GM12878 (cell line): ENCODE data around the gene CD3E. TPM values are rescaled to one million over a fixed set of nuclear protein-coding genes. Genes with fewer than 3 reads are reported as not detected.

Experiments used
- ATAC-seq: fragments of 200-7000 bp; cut with Tn5 transposase; 3 replicates; pipeline ENCODE4 v1.9.1; 2020; ENCODE audit warnings: mild to moderate bottlenecking, moderate library complexity
- BruUV-seq: library from RNA; stranded (reverse); fragments of 400-500 nt; replicated peaks from 2 replicates; lab custom pipeline; 2021; lab: Mats Ljungman, UMichigan
- CTCF ChIA-PET: fragments of 300-600 bp; sonication (Branson Sonifier 250); formaldehyde crosslinking; extraction: SDS; loops from one replicate; lab custom pipeline; 2021; ENCODE audit warnings: inconsistent platforms; lab: Yijun Ruan, JAX
- POLR2A ChIA-PET: fragments of 350-600 bp; formaldehyde crosslinking; extraction: SDS; loops from one replicate; lab custom pipeline; 2021; ENCODE audit warnings: inconsistent platforms; lab: Charles Lee
- RAD21 ChIA-PET: fragments of 300-600 bp; sonication (Branson Sonifier 250); formaldehyde crosslinking; loops from one replicate; lab custom pipeline; 2023; ENCODE audit warnings: antibody characterized with exemption; ENCODE audit not compliant: unreplicated experiment; lab: Charles Lee
- SMC1A ChIA-PET: fragments of 300-600 bp; sonication (Branson Sonifier 250); formaldehyde crosslinking; loops from one replicate; lab custom pipeline; 2023; ENCODE audit not compliant: unreplicated experiment, uncharacterized antibody; lab: Charles Lee
- DNase-seq: peaks from one replicate; pipeline ENCODE4 v3.0.0-alpha.2; 2011; ENCODE audit warnings: low read depth, low spot score
- FAIRE-seq: peaks from 3 replicates; lab custom pipeline; 2011; peaks lifted over from hg19 to GRCh38; lab: Jason Lieb, UNC
- H2AFZ ChIP-seq: 2 replicates; pipeline ENCODE4 v1.6.0; 2011; ENCODE audit warnings: low read depth, low read length, control low read depth; ENCODE audit not compliant: control insufficient read depth
- H3K27ac ChIP-seq: 2 replicates; pipeline ENCODE4 v1.5.1; 2011; ENCODE audit warnings: control low read depth; ENCODE audit not compliant: control insufficient read depth, insufficient read depth
- H3K27me3 ChIP-seq, 2 experiments: replicated peaks in 1 of 2; 2 replicates each; pipeline versions ENCODE4 v1.6.0 to v1.6.1; 2011; ENCODE audit warnings: low read length in 1 of 2; ENCODE audit not compliant: control insufficient read depth in 2 of 2, insufficient read depth in 2 of 2
- H3K36me3 ChIP-seq, 2 experiments: 2 replicates each; pipeline ENCODE4 v1.5.1; 2011; ENCODE audit warnings: low read length in 1 of 2; ENCODE audit not compliant: control insufficient read depth in 2 of 2, insufficient read depth in 2 of 2
- H3K4me1 ChIP-seq: 2 replicates; pipeline ENCODE4 v1.6.1; 2011; ENCODE audit warnings: mild to moderate bottlenecking, low read length, moderate library complexity, mixed read lengths; ENCODE audit not compliant: control insufficient read depth, insufficient read depth
- H3K4me2 ChIP-seq: 2 replicates; pipeline ENCODE4 v1.6.0; 2011; ENCODE audit warnings: control low read depth; ENCODE audit not compliant: control insufficient read depth, insufficient read depth
- H3K4me3 ChIP-seq: fragments of 200-600 bp; sonication (generic); 2 replicates; pipeline ENCODE4 v1.5.1; 2016
- H3K79me2 ChIP-seq: 2 replicates; pipeline ENCODE4 v1.6.0; 2011; ENCODE audit warnings: low read length; ENCODE audit not compliant: control insufficient read depth, insufficient read depth
- H3K9ac ChIP-seq: 2 replicates; pipeline ENCODE4 v1.8.0; 2011; ENCODE audit warnings: low read length, control low read depth, mixed read lengths; ENCODE audit not compliant: control insufficient read depth, insufficient read depth
- H3K9me3 ChIP-seq: replicated peaks from 3 replicates; pipeline ENCODE4 v1.5.1; 2011; ENCODE audit warnings: mild to moderate bottlenecking, low read length; ENCODE audit not compliant: control insufficient read depth, insufficient read depth
- H4K20me1 ChIP-seq: 2 replicates; pipeline ENCODE4 v1.6.0; 2011; ENCODE audit not compliant: control insufficient read depth, insufficient read depth
- FOXM1 ChIP-seq: IDR thresholded peaks from 2 replicates; pipeline ENCODE4 v1.6.1; 2012; ENCODE audit warnings: low read depth, mild to moderate bottlenecking, inconsistent platforms, low read length, moderate library complexity
- KLF5 ChIP-seq: fragments of 450-650 bp; IDR thresholded peaks from 2 replicates; pipeline ENCODE4 v1.6.1; 2014; ENCODE audit warnings: mild to moderate bottlenecking; ENCODE audit not compliant: partially characterized antibody
- LARP7 ChIP-seq: fragments of 450-650 bp; IDR thresholded peaks from 2 replicates; pipeline ENCODE4 v1.6.1; 2017; ENCODE audit warnings: mild to moderate bottlenecking
- NFYB ChIP-seq: IDR thresholded peaks from 2 replicates; pipeline ENCODE4 v1.6.1; 2011; ENCODE audit warnings: low read depth, mild to moderate bottlenecking, low read length, improper control_type of control experiment, moderate library complexity; ENCODE audit not compliant: insufficient read depth
- ZBED1 ChIP-seq: IDR thresholded peaks from 2 replicates; pipeline ENCODE4 v1.6.1; 2016; ENCODE audit warnings: borderline replicate concordance
- ZNF622 ChIP-seq: fragments of 450-650 bp; IDR thresholded peaks from 2 replicates; pipeline ENCODE4 v1.6.1; 2017; ENCODE audit warnings: mild to moderate bottlenecking, inconsistent platforms
- WGBS: methylation state at CpG from one replicate; pipeline ENCODE4 v1.1.6; 2016; ENCODE audit warnings: low lambda C conversion rate; ENCODE audit not compliant: insufficient replicate concordance, insufficient coverage; ENCODE audit errors: missing lambda C conversion rate; 5-methylcytosine and 5-hydroxymethylcytosine counted together
- in situ Hi-C: fragments of 300-500 bp; cut with MboI; formaldehyde crosslinking; loops from 9 replicates; pipeline ENCODE4 v1.14.3; 2018; ENCODE audit warnings: mixed read lengths
- intact Hi-C: fragments of 100-400 bp; cut with micrococcal nuclease; formaldehyde crosslinking; loops from one replicate; pipeline ENCODE4 v1.14.2; 2022; ENCODE audit not compliant: unreplicated experiment
- polyA plus RNA-seq, 11 experiments: library from polyadenylated mRNA; depleted of rRNA in 4 of 11; unstranded in 6 of 11; stranded (reverse) in 5 of 11; fragments of >200 nt; fragmentation: Nextera tagmentation in 4 of 11; fragmentation: Illumina TruSeq in 1 of 11; extraction: Ambion mirVana in 4 of 11; extraction: Trizol in 1 of 11; gene quantifications; 1 replicate in 1 of 11; 2 replicates in 10 of 11; pipeline versions ENCODE4 v1.2.1 to v1.2.3, GENCODE V29; 2011 to 2016; ENCODE audit warnings: inconsistent platforms in 2 of 11, missing spikeins in 2 of 11, low read depth in 1 of 11
- total RNA-seq, 4 experiments: library from RNA; depleted of rRNA in 3 of 4; stranded (reverse); fragments of >200 nt in 3 of 4; fragmentation: Illumina TruSeq in 1 of 4; extraction: Trizol in 1 of 4; gene quantifications; 2 replicates each; pipeline versions ENCODE4 v1.2.1 to v1.2.3, GENCODE V29; 2013 to 2021
- TF ChIP-seq, protein P1 (sequence below): IDR thresholded peaks from 2 replicates; pipeline ENCODE4 v1.6.1; 2012; ENCODE audit warnings: mild to moderate bottlenecking, low read depth, low read length

The CD3E gene
- total and polyA plus RNA-seq, 10 of the 15 experiments (the other 5 are each of a cell fraction or from before 2014, with no cell fraction given): 0.10 to 17.3 (median 3.8) TPM

DNA sequence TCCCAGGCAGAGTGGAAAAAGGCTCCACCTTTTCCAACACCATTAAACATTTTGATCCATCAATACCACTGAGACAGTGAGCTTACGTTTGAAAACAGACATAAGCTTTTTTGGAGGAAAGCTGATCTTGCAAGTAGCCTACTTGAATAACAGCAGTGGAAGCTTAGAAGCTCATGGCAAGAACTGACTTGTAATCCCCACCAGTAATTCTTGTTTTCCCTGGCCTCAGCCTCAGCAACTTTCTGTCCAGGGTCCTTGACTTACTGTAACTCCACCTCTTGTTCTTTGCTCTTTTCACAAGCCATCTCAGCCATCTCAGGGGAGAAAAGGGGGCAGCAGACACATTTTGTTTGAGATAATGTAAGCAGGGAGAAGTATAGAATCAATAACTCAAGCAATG lies 28.1 kb upstream of the CD3E start:
- H3K36me3 ChIP-seq: no peaks in the 10 kb centered on the region
- H4K20me1 ChIP-seq: no peaks in the 10 kb centered on the region
- CTCF ChIA-PET: interaction anchor here (0.8 to 3.2 kb wide), 6 partner anchors 11 to 452 kb away, joined by 3 to 17 read pairs (median 4); partner anchors contain the start of genes FXYD2 and MPZL2
- no peak overlapping the region for H3K4me2 ChIP-seq
- H3K79me2 ChIP-seq: no peaks in the 10 kb centered on the region
- H3K4me3 ChIP-seq: no peak overlapping the region
- RAD21 ChIA-PET: interaction anchor here (2.2 kb wide), 1 partner anchor 78 kb away, joined by 12 read pairs; no protein-coding TSS in a partner anchor
- POLR2A ChIA-PET: no interaction called here
- ATAC-seq: no peak
- intact Hi-C loops: no loop called here
- TF ChIP-seq, protein P1, sequence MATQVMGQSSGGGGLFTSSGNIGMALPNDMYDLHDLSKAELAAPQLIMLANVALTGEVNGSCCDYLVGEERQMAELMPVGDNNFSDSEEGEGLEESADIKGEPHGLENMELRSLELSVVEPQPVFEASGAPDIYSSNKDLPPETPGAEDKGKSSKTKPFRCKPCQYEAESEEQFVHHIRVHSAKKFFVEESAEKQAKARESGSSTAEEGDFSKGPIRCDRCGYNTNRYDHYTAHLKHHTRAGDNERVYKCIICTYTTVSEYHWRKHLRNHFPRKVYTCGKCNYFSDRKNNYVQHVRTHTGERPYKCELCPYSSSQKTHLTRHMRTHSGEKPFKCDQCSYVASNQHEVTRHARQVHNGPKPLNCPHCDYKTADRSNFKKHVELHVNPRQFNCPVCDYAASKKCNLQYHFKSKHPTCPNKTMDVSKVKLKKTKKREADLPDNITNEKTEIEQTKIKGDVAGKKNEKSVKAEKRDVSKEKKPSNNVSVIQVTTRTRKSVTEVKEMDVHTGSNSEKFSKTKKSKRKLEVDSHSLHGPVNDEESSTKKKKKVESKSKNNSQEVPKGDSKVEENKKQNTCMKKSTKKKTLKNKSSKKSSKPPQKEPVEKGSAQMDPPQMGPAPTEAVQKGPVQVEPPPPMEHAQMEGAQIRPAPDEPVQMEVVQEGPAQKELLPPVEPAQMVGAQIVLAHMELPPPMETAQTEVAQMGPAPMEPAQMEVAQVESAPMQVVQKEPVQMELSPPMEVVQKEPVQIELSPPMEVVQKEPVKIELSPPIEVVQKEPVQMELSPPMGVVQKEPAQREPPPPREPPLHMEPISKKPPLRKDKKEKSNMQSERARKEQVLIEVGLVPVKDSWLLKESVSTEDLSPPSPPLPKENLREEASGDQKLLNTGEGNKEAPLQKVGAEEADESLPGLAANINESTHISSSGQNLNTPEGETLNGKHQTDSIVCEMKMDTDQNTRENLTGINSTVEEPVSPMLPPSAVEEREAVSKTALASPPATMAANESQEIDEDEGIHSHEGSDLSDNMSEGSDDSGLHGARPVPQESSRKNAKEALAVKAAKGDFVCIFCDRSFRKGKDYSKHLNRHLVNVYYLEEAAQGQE: no peak
- TF ChIP-seq ZBED1 (no peak), FOXM1 (no peak), KLF5 (no peak), LARP7 (no peak), NFYB (no peak), ZNF622 (no peak)
- H3K9ac ChIP-seq: no peak overlapping the region
- no peaks in the 10 kb centered on the region for H3K27me3 ChIP-seq
- H3K9me3 ChIP-seq: no peaks in the 10 kb centered on the region
- H3K27ac ChIP-seq: no peak overlapping the region
- no peak for DNase-seq
- no peak for FAIRE-seq
- in situ Hi-C loops: no loop called here
- 30% methylated on average over 1 of the region's 1 CpG for WGBS
- H2AFZ ChIP-seq: no peak overlapping the region
- SMC1A ChIA-PET: interaction anchor here (0.6 to 7.2 kb wide), 7 partner anchors 11 to 78 kb away, joined by 3 to 56 read pairs (median 4); partner anchors contain the start of genes CD3D and MPZL2
- no TSS peak for BruUV-seq
- peaks cover 12% of the 10 kb centered on the region; the same call in 1 of the 2 replicates for H3K4me1 ChIP-seq
